Measurements from ENCODE around the gene COL4A2. TPM values are rescaled to one million over a fixed set of nuclear protein-coding genes. Genes with fewer than 3 reads are reported as not detected.

COL4A2 gene
- total RNA-seq, 1 donor from 2014 or later, result not detected

GRCh38 chr13:110445722-110446574, 138.9 kb downstream of the COL4A2 start:
- H3K4me1 Mint-ChIP-seq, result peaks cover 12% of the 10 kb centered on the region
- no peak for DNase-seq
- CTCF ChIA-PET, result no interaction called here
- ATAC-seq (ENCODE audit: low read depth), result no peak
- POLR2A ChIA-PET, result no interaction called here
- intact Hi-C loops (cut with micrococcal nuclease), result no loop called here
- no peaks in the 10 kb centered on the region for H3K36me3 Mint-ChIP-seq (ENCODE audit: low read depth)
- H3K27me3 Mint-ChIP-seq, result peaks cover 24% of the 10 kb centered on the region
- H3K4me3 Mint-ChIP-seq, result no peak overlapping the region
- H3K27ac Mint-ChIP-seq, result no peak overlapping the region
- TF ChIP-seq CTCF (IDR thresholded peaks at IDR 0.05), result no peak
- no peaks in the 10 kb centered on the region for H3K9me3 Mint-ChIP-seq

- no peak for ATAC-seq (ENCODE audit: low read depth)
- TF ChIP-seq CTCF (IDR thresholded peaks at IDR 0.05), result no peak
- no peak for DNase-seq
- peaks cover 20% of the 10 kb centered on the region for H3K27me3 Mint-ChIP-seq
- no peak overlapping the region for H3K4me3 Mint-ChIP-seq
- CTCF ChIA-PET, result no interaction called here
- intact Hi-C loops (cut with micrococcal nuclease), result no loop called here
- peaks cover 12% of the 10 kb centered on the region for H3K4me1 Mint-ChIP-seq
- no peak overlapping the region for H3K27ac Mint-ChIP-seq
- POLR2A ChIA-PET, result no interaction called here
- H3K9me3 Mint-ChIP-seq, result no peaks in the 10 kb centered on the region
- no peaks in the 10 kb centered on the region for H3K36me3 Mint-ChIP-seq (ENCODE audit: low read depth)
Measured at GRCh38 chr13:110446575-110446890, 139.4 kb downstream of the COL4A2 start.

- ChIA-PET CTCF (interaction anchor here (1.3 kb wide), 2 partner anchors 9 to 12 kb away, joined by 3 read pairs; no protein-coding TSS in a partner anchor), POLR2A (no interaction called here)
- ATAC-seq (ENCODE audit: low read depth) (peak; percentile 61), DNase-seq (no peak)
- no peak overlapping the region for H3K4me3 Mint-ChIP-seq
- H3K36me3 Mint-ChIP-seq (ENCODE audit: low read depth), result no peaks in the 10 kb centered on the region
- intact Hi-C loops (cut with micrococcal nuclease), result no loop called here
- TF ChIP-seq CTCF (IDR thresholded peaks at IDR 0.05), result no peak
- H3K4me1 Mint-ChIP-seq, result peaks cover 12% of the 10 kb centered on the region
- no peak overlapping the region for H3K27ac Mint-ChIP-seq
- peaks cover 20% of the 10 kb centered on the region for H3K27me3 Mint-ChIP-seq
- H3K9me3 Mint-ChIP-seq, result no peaks in the 10 kb centered on the region
Measured at GRCh38 chr13:110447058-110447511, 140.0 kb downstream of the COL4A2 start.

DNA sequence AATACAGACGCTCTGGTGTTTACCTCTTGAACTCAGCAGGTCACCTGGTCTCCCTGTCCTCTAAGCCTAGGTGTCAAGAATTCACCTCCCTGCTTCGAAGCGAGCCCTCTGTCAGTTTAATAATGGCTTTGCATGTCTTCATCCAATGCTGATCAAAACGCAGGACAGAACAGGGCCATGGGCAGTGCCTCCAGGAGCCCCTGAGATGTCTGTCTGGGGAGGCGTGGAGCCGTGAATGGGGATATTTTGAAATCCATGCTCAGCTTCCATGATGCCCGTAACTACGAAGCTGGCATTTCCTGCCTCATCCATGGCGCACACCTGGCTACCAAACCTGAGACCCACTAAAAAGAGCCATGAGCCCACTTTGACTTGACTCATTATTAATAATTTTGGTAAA, 140.7 kb downstream of the COL4A2 start:
- no peak for DNase-seq
- Mint-ChIP-seq H3K4me3 (no peak overlapping the region), H3K4me1 (peaks cover 12% of the 10 kb centered on the region), H3K9me3 (no peaks in the 10 kb centered on the region), H3K27me3 (peaks cover 17% of the 10 kb centered on the region), H3K27ac (no peak overlapping the region), H3K36me3 (ENCODE audit: low read depth) (no peaks in the 10 kb centered on the region)
- intact Hi-C loops (cut with micrococcal nuclease), result no loop called here
- ChIA-PET POLR2A (no interaction called here), CTCF (interaction anchor here (1.3 kb wide), 2 partner anchors 8 to 11 kb away, joined by 3 read pairs; no protein-coding TSS in a partner anchor)
- ATAC-seq (ENCODE audit: low read depth), result no peak
- TF ChIP-seq CTCF (IDR thresholded peaks at IDR 0.05), result no peak

DNA sequence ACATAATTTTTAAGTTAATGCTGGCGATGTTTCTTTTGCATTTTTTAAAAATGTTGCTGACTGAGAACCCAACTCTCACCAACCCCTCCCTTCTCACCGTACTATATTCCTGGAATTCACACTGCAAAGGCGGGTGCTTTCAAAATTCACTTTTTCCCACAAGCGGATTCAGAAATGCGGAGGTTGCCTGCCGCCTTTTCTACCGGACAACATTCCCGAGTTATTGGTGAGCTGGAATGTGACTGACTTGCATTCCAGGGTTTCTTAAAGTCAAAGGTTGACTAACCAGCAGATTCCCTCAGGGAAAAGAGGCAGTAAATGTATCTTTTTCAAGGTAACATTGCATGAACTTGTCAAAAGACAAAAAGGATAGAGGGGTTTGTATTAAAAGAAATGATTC, 141.1 kb downstream of the COL4A2 start:
- no peak for DNase-seq
- Mint-ChIP-seq H3K27ac (no peak overlapping the region), H3K9me3 (no peaks in the 10 kb centered on the region), H3K4me3 (no peak overlapping the region), H3K36me3 (ENCODE audit: low read depth) (no peaks in the 10 kb centered on the region), H3K4me1 (peaks cover 12% of the 10 kb centered on the region), H3K27me3 (peaks cover 17% of the 10 kb centered on the region)
- ChIA-PET CTCF (interaction anchor here (1.3 kb wide), 2 partner anchors 7 to 11 kb away, joined by 3 read pairs; no protein-coding TSS in a partner anchor), POLR2A (no interaction called here)
- no peak for ATAC-seq (ENCODE audit: low read depth)
- intact Hi-C loops (cut with micrococcal nuclease), result no loop called here
- TF ChIP-seq CTCF (IDR thresholded peaks at IDR 0.05), result no peak
